GM19468 (cell line): Measurements from ENCODE around the gene SBK3.
"Not testable (repeated sequence)": the region's sequence is repeated elsewhere in the genome, so short reads cannot be mapped to it uniquely, and the experiment has no call there.

Experiments
- ATAC-seq: cut with Tn5 transposase; IDR thresholded peaks from one replicate; pipeline ENCODE4 v1.9.1; 2021; ENCODE audit warnings: mild to moderate bottlenecking, moderate library complexity, moderate number of reproducible peaks; ENCODE audit not compliant: unreplicated experiment; ENCODE audit errors: extremely low read depth

The SBK3 gene

GRCh38 chr19:55578031-55578760 is 32.9 kb upstream of the SBK3 start:
- no peak for ATAC-seq

GRCh38 chr19:55576746-55577145 is 31.4 kb upstream of the SBK3 start:
- no peak for ATAC-seq

GRCh38 chr19:55573929-55574328 is 28.6 kb upstream of the SBK3 start:
- not testable (repeated sequence) for ATAC-seq

GRCh38 chr19:55569477-55569876 is 24.1 kb upstream of the SBK3 start:
- ATAC-seq = not testable (repeated sequence)

GRCh38 chr19:55567708-55568328 is 22.5 kb upstream of the SBK3 start:
- ATAC-seq = no peak

GRCh38 chr19:55566823-55567222 is 21.5 kb upstream of the SBK3 start:
- ATAC-seq = no peak

GRCh38 chr19:55563261-55563690 is 17.9 kb upstream of the SBK3 start:
- no peak for ATAC-seq

- no peak for ATAC-seq
Observed at GRCh38 chr19:55559684-55560083, 14.3 kb upstream of the SBK3 start.

GRCh38 chr19:55554741-55555152 is 9.4 kb upstream of the SBK3 start:
- no peak for ATAC-seq

- ATAC-seq = no peak
Observed at GRCh38 chr19:55554302-55554701, 9.0 kb upstream of the SBK3 start.

- ATAC-seq = no peak
Observed at GRCh38 chr19:55553217-55554182, 8.2 kb upstream of the SBK3 start.

GRCh38 chr19:55552620-55553019 is 7.3 kb upstream of the SBK3 start:
- ATAC-seq = no peak

- no peak for ATAC-seq
Observed at GRCh38 chr19:55552206-55552605, 6.9 kb upstream of the SBK3 start.

GRCh38 chr19:55550321-55550650 is 4.9 kb upstream of the SBK3 start:
- ATAC-seq = no peak

GRCh38 chr19:55549500-55550320 is 4.4 kb upstream of the SBK3 start:
- no peak for ATAC-seq

GRCh38 chr19:55546822-55547614 is 1.7 kb upstream of the SBK3 start:
- no peak for ATAC-seq

GRCh38 chr19:55546011-55546410 is 668 bp upstream of the SBK3 start:
- no peak for ATAC-seq

GRCh38 chr19:55544776-55545439 is 435 bp downstream of the SBK3 start:
- ATAC-seq = no peak

GRCh38 chr19:55544014-55544413 is 1.3 kb downstream of the SBK3 start:
- ATAC-seq = no peak
